GM19467 (cell line): ENCODE results near the gene TAS1R2.
"Not testable (repeated sequence)": the region's sequence is repeated elsewhere in the genome, so short reads cannot be mapped to it uniquely, and the experiment has no call there.

ENCODE experiments used
- ATAC-seq: cut with Tn5 transposase; IDR thresholded peaks from one replicate; pipeline ENCODE4 v1.9.1; 2021; ENCODE audit warnings: mild to moderate bottlenecking, moderate library complexity; ENCODE audit not compliant: unreplicated experiment

TAS1R2 gene

GRCh38 chr1:18869847-18870594 is 10.6 kb upstream of the TAS1R2 start:
- ATAC-seq: no peak

GRCh38 chr1:18868801-18869424 is 9.5 kb upstream of the TAS1R2 start:
- no peak for ATAC-seq

- no peak for ATAC-seq
Observed at GRCh38 chr1:18868354-18868753, 8.9 kb upstream of the TAS1R2 start.

- ATAC-seq: no peak
Observed at GRCh38 chr1:18866846-18867245, 7.4 kb upstream of the TAS1R2 start.

- ATAC-seq: no peak
Observed at GRCh38 chr1:18866314-18866713, 6.9 kb upstream of the TAS1R2 start.

- no peak for ATAC-seq
Observed at GRCh38 chr1:18865176-18865575, 5.7 kb upstream of the TAS1R2 start.

- no peak for ATAC-seq
Observed at GRCh38 chr1:18861590-18861989, 2.1 kb upstream of the TAS1R2 start.

GRCh38 chr1:18861082-18861481 is 1.6 kb upstream of the TAS1R2 start:
- ATAC-seq: no peak

GRCh38 chr1:18858070-18858688 is 1.3 kb downstream of the TAS1R2 start:
- no peak for ATAC-seq

- no peak for ATAC-seq
Observed at GRCh38 chr1:18856435-18856834, 3.0 kb downstream of the TAS1R2 start.

- ATAC-seq: no peak
Observed at GRCh38 chr1:18855573-18855972, 3.9 kb downstream of the TAS1R2 start.

- ATAC-seq: no peak
Observed at GRCh38 chr1:18854331-18855025, 5.0 kb downstream of the TAS1R2 start.

GRCh38 chr1:18852501-18852900 is 7.0 kb downstream of the TAS1R2 start:
- no peak for ATAC-seq

- no peak for ATAC-seq
Observed at GRCh38 chr1:18849261-18849711, 10.2 kb downstream of the TAS1R2 start.

GRCh38 chr1:18847723-18848122 is 11.7 kb downstream of the TAS1R2 start:
- ATAC-seq: not testable (repeated sequence)

GRCh38 chr1:18840145-18840544 is 19.3 kb downstream of the TAS1R2 start:
- ATAC-seq: no peak

GRCh38 chr1:18836654-18837053 is 22.8 kb downstream of the TAS1R2 start:
- no peak for ATAC-seq

- ATAC-seq: not testable (repeated sequence)
Observed at GRCh38 chr1:18832319-18832718, 27.1 kb downstream of the TAS1R2 start.

- no peak for ATAC-seq
Observed at GRCh38 chr1:18831656-18832055, 27.8 kb downstream of the TAS1R2 start.

GRCh38 chr1:18830596-18830995 is 28.9 kb downstream of the TAS1R2 start:
- no peak for ATAC-seq

GRCh38 chr1:18829671-18830070 is 29.8 kb downstream of the TAS1R2 start:
- ATAC-seq: no peak
